K562 treated with DMSO at 1 percent for 12 hours (cell line): ENCODE results near the gene CTAGE8. TPM values are rescaled to one million over a fixed set of nuclear protein-coding genes. Genes with fewer than 3 reads are reported as not detected.

Experiments
- total RNA-seq: library from RNA; unstranded; fragments of 300-600 nt; gene quantifications from 2 replicates; pipeline ENCODE4 v1.2.3, GENCODE V29; 2022; ENCODE audit not compliant: insufficient read depth

The CTAGE8 gene, protein sequence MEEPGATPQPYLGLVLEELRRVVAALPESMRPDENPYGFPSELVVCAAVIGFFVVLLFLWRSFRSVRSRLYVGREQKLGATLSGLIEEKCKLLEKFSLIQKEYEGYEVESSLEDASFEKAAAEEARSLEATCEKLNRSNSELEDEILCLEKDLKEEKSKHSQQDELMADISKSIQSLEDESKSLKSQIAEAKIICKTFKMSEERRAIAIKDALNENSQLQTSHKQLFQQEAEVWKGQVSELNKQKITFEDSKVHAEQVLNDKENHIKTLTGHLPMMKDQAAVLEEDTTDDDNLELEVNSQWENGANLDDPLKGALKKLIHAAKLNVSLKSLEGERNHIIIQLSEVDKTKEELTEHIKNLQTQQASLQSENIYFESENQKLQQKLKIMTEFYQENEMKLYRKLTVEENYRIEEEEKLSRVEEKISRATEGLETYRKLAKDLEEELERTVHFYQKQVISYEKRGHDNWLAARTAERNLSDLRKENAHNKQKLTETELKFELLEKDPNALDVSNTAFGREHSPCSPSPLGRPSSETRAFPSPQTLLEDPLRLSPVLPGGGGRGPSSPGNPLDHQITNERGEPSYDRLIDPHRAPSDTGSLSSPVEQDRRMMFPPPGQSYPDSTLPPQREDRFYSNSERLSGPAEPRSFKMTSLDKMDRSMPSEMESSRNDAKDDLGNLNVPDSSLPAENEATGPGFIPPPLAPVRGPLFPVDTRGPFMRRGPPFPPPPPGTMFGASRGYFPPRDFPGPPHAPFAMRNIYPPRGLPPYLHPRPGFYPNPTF
- total RNA-seq, result not detected in 2 replicates

DNA sequence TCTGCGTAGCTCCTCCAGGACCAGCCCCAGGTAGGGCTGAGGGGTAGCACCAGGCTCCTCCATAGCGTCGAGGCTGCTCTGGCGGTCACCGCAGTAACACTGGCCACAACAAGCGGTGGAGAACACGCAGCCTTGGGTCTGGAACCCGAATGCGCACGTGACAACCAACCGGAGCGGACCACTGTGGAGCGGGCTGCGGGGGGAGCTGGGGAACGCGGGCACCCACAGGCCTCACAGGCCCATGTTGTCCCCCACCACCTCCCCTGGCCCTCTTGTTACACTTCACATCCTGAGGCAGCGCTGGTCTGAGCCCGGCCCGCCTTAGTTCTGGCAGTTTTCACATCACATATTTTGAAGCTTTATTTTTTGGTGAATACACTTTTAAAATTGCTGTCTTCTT, at the start of gene CTAGE8:
Gene CTAGE8, minus strand, starts transcription at position 101 of the 400 bp plus-strand sequence. Its CDS starts 38 bp downstream, at position 63.

DNA sequence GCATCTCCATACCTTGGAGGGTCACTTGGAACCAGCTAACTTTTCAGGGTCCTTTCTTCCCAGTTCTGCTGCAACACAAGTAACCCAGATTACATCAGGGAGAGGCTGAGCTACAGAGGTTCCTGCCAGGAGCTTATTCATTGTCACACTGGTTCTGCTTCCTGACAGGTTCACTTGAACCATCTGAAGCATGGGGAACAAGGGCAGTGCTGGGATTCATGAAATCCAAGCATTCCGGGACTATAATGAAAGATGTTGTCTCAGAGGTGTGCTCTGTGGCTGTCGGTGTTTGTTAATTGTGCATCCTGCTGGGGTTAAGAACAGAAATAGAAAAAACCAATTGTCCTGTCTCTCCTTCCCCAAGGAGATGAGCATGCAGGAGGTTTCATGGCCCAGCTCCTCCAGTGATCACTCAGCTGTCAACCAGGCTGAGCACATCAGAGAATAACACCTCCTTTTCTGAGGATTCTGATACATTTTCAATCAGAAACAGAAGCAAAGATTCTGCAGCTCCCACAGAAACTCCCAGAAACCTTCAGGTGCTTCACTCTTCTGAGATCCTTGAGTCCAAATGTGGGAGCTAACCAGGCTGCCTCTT, 42.9 kb upstream of the CTAGE8 start, which contains the start of gene OR2A1:
Gene OR2A1, plus strand, starts transcription at position 548 of the 598 bp plus-strand sequence. CDS start 5,706 bp downstream, outside the sequence.

DNA sequence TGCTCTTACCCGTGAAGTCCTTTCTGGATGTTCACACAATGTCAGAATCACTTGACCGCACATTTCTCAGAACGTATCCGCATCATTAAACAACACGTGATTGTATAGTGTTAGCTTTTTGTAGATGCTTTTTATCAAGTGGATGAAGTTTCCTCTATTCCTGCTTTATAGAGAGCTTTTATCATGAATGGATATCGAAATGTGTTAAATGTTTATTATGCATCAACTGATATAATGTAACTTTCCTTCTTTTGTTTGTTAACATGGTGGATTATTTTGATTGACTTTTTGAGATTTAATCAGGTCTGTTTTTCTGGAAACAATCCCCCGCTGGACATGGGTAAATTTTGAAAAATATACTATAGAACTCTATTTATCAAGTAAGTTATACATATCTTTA, 4.4 kb downstream of the CTAGE8 start, which contains the start of gene OR2A7:
Gene OR2A7, minus strand, starts transcription at position 101 of the 400 bp plus-strand sequence. CDS start 5,164 bp downstream, outside the sequence.

DNA sequence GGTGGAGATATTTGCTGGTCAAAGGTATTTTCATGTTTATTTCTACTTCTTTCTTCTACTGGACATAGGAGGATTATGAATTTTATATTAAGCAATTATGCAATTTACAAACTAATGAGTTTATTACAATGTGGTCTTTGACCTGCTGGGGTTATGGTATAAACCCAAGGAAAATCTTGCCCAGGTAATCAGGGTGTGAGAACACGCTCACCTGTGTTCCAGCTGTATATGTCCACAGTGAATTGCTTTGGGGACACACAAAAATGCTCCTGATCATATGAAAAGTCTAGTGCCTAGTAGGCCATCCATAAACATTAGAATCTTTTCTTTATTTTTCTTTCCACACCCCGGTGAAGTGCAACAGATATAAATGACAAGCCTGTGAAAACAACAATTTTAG, 29.7 kb downstream of the CTAGE8 start, which contains the start of gene OR2A42:
Gene OR2A42, minus strand, starts transcription at position 241 of the 400 bp plus-strand sequence. CDS start 6,762 bp downstream, outside the sequence.

Other genes starting within 250 kb of the CTAGE8 start
- not detected in 2 replicates for gene OR2A5, start 220.3 kb downstream of the CTAGE8 start, total RNA-seq
- not detected in 2 replicates for gene OR2A25, start 199.5 kb downstream of the CTAGE8 start, total RNA-seq
- gene OR2A12, start 183.0 kb downstream of the CTAGE8 start, total RNA-seq, result not detected in 2 replicates
- gene OR2A2, start 159.7 kb downstream of the CTAGE8 start, total RNA-seq, result not detected in 2 replicates
- not detected in 2 replicates for gene OR2A14, start 146.1 kb downstream of the CTAGE8 start, total RNA-seq
- gene CTAGE4, start 85.8 kb downstream of the CTAGE8 start, total RNA-seq, result not detected in 2 replicates
- gene ARHGEF35, start 73.5 kb downstream of the CTAGE8 start, total RNA-seq, result not detected in 2 replicates
- gene OR2A42, start 29.7 kb downstream of the CTAGE8 start, total RNA-seq, result not detected in 2 replicates
- gene OR2A7, start 4.5 kb downstream of the CTAGE8 start, total RNA-seq, result not detected in 2 replicates
- gene OR2A1, start 43.1 kb upstream of the CTAGE8 start, total RNA-seq, result not detected in 2 replicates
- 0.30 and 0.40 TPM in 2 replicates for gene ARHGEF5, start 86.1 kb upstream of the CTAGE8 start, total RNA-seq
- gene NOBOX, start 134.4 kb upstream of the CTAGE8 start, total RNA-seq, result not detected in 2 replicates